ENCODE measurements around the gene C16orf96.

- TF ChIP-seq CTCF (IDR thresholded peaks at IDR 0.05; ENCODE audit: low read length) (no peak), EZH2 (optimal IDR thresholded peaks at IDR 0.05; ENCODE audit: low read depth, low read length) (no peak), EZH2phosphoT487 (IDR thresholded peaks at IDR 0.05; ENCODE audit: low read length) (no peak)
Measured at GRCh38 chr16:4512473-4512872, 43.7 kb upstream of the C16orf96 start.

All from MM.1S (cell line).